Colonic mucosa (tissue), 4 donors: Measurements from ENCODE around the gene VIPR2. TPM values are rescaled to one million over a fixed set of nuclear protein-coding genes. Genes with fewer than 3 reads are reported as not detected.
"Not testable (repeated sequence)": the region's sequence is repeated elsewhere in the genome, so short reads cannot be mapped to it uniquely, and the experiment has no call there.

Source experiments
- DNase-seq: peaks from one replicate; pipeline ENCODE4 v3.0.0-alpha.2; 2020
- H3K27ac ChIP-seq: fragments of 200-600 bp; one replicate; pipeline ENCODE4 v1.8.0; 2021
- H3K27me3 ChIP-seq: fragments of 200-600 bp; one replicate; pipeline ENCODE4 v1.8.0; 2021
- H3K36me3 ChIP-seq: fragments of 200-600 bp; one replicate; pipeline ENCODE4 v1.8.0; 2021
- H3K4me1 ChIP-seq: fragments of 200-600 bp; one replicate; pipeline ENCODE4 v1.8.0; 2021; ENCODE audit warnings: mild to moderate bottlenecking
- H3K4me3 ChIP-seq: fragments of 200-600 bp; one replicate; pipeline ENCODE4 v1.8.0; 2021
- H3K9ac ChIP-seq, 2 donors: one replicate each; pipeline ENCODE4 v1.7.0; 2013; ENCODE audit warnings: control low read depth in 2 of 2, low read depth in 2 of 2, low read length in 2 of 2
- H3K9me3 ChIP-seq: fragments of 200-600 bp; one replicate; pipeline ENCODE4 v1.8.0; 2021
- CTCF ChIP-seq: fragments of 200-600 bp; IDR thresholded peaks from one replicate; pipeline ENCODE4 v1.8.0; 2022; ENCODE audit warnings: antibody characterized with exemption, mild to moderate bottlenecking
- intact Hi-C: fragments of 100-400 bp; cut with DNase I; formaldehyde crosslinking; loops from one replicate; pipeline ENCODE4 v1.14.1; 2022
- total RNA-seq, 2 donors: library from RNA; stranded (reverse); fragmentation: NEBNext Ultra II Directional in 1 of 2; extraction: Animal tissue kit (Norgen Biotek cat#: 25700) in 1 of 2; gene quantifications; one replicate each; pipeline ENCODE4 v1.2.1, GENCODE V29; 2021
- donor health status: healthy.
- donor health status: DM: no; HTN: no; CAD: no.
- donor health status: DM: no; HTN: no; CAD: no.

VIPR2 gene
- total RNA-seq, 2 donors from 2014 or later, result 0.37 to 1.3 TPM

- no peaks in the 10 kb centered on the region for H3K9me3 ChIP-seq
- H3K4me1 ChIP-seq, result no peaks in the 10 kb centered on the region
- no peaks in the 10 kb centered on the region for H3K27me3 ChIP-seq
- no peak overlapping the region for H3K27ac ChIP-seq
- DNase-seq, result no peak
- no peak overlapping the region for H3K4me3 ChIP-seq
- no peak for TF ChIP-seq CTCF
- no peaks in the 10 kb centered on the region for H3K36me3 ChIP-seq
- intact Hi-C loops, result no loop called here
- H3K9ac ChIP-seq, result no peak overlapping the region
Measured at GRCh38 chr7:159103382-159104187, 41.1 kb downstream of the VIPR2 start.

- Histone ChIP-seq H3K4me3 (no peak overlapping the region), H3K4me1 (no peaks in the 10 kb centered on the region), H3K27ac (no peak overlapping the region), H3K36me3 (no peaks in the 10 kb centered on the region), H3K9ac (no peak overlapping the region), H3K9me3 (no peaks in the 10 kb centered on the region), H3K27me3 (no peaks in the 10 kb centered on the region)
- DNase-seq, result no peak
- TF ChIP-seq CTCF, result no peak
- intact Hi-C loops, result no loop called here
Measured at GRCh38 chr7:159102681-159103381, 41.8 kb downstream of the VIPR2 start.

DNA sequence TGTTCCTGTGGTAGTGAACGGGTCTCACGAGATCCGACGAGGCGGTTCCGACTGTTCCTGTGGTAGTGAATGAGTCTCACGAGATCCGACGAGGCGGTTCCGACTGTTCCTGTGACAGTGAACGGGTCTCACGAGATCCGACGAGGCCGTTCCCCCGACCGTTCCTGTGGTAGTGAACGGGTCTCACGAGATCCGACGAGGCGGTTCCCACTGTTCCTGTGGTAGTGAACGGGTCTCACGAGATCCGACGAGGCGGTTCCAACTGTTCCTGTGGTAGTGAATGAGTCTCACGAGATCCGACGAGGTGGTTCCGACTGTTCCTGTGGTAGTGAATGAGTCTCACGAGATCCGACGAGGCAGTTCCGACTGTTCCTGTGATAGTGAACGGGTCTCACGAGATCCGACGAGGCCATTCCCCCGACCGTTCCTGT, 43.0 kb downstream of the VIPR2 start:
- not testable (repeated sequence) for H3K4me3 ChIP-seq, H3K4me1 ChIP-seq

GRCh38 chr7:159101083-159101395, 43.6 kb downstream of the VIPR2 start:
- intact Hi-C loops, H3K4me3 ChIP-seq, H3K9ac ChIP-seq, DNase-seq, H3K36me3 ChIP-seq, H3K27ac ChIP-seq, H3K4me1 ChIP-seq, H3K27me3 ChIP-seq, H3K9me3 ChIP-seq: not testable (repeated sequence)

More for the DNA sequence above, 43.0 kb downstream of the VIPR2 start:
- intact Hi-C loops, DNase-seq, H3K9ac ChIP-seq, H3K27ac ChIP-seq, H3K27me3 ChIP-seq, H3K9me3 ChIP-seq, H3K36me3 ChIP-seq: not testable (repeated sequence)

DNA sequence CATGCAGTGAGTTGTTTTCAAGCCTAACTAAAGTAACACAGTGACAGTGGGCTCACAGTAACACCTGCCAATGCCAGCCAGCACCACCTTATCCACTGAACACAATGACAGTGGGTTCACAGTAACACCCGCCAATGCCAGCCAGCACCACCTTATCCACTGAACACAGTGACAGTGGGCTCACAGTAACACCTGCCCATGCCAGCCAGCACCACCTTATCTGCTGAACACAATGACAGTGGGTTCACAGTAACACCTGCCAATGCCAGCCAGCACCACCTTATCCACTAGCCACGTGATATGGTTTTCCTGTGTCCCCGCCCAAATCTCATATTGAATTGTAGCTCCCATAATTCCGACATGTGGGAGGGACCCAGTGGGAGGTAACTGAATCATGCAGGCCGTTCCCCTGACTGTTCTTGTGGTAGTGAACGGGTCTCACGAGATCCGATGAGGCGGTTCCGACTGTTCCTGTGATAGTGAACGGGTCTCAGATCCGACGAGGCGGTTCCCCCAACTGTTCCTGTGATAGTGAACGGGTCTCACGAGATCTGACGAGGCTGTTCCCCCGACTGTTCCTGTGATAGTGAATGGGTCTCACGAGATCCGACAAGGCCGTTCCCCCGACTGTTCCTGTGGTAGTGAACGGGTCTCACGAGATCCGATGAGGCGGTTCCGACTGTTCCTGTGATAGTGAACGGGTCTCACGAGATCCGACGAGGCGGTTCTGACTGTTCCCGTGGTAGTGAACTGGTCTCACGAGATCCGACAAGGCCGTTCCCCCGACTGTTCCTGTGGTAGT, 44.2 kb downstream of the VIPR2 start:
- DNase-seq, H3K9ac ChIP-seq, H3K9me3 ChIP-seq, H3K27ac ChIP-seq, intact Hi-C loops, H3K4me3 ChIP-seq, H3K36me3 ChIP-seq, H3K27me3 ChIP-seq, H3K4me1 ChIP-seq: not testable (repeated sequence)

DNA sequence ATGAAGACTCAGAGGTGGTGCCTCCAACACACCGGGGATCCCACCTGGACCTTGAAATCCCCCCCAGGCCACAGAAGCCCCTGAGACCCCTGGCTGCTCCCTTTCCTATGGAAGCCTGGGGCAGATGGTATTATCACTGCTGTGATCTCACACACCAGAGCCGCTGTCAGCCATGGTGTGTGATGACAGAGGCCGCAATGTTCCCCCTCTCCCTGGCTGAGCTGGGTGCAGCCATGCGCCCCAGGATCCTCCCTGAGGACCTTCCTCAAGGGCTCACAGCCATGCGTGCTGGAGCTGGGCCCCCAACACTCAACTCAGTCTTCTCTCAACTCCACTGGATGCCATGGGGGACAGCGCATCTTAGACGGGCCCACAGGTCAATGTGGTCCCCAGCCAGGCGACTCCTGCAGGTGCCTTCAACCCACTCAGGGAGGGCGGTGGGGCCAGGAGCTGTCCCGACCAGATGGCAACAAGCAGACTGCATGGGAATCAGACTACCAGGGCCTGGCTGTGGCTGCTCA, 44.9 kb downstream of the VIPR2 start:
- no peak for DNase-seq
- TF ChIP-seq CTCF, result no peak
- Histone ChIP-seq H3K4me1 (no peaks in the 10 kb centered on the region), H3K27me3 (no peaks in the 10 kb centered on the region), H3K27ac (no peak overlapping the region), H3K36me3 (no peaks in the 10 kb centered on the region), H3K9ac (no peak overlapping the region), H3K9me3 (no peaks in the 10 kb centered on the region), H3K4me3 (no peak overlapping the region)
- intact Hi-C loops, result no loop called here
